ENCODE data around the gene VAMP3. TPM values are rescaled to one million over a fixed set of nuclear protein-coding genes. Genes with fewer than 3 reads are reported as not detected.
A peak's percentile ranks its signal among the peaks of the same experiment; 100 is the strongest.
"Not testable (repeated sequence)": the region's sequence is repeated elsewhere in the genome, so short reads cannot be mapped to it uniquely, and the experiment has no call there.

The VAMP3 gene
- total RNA-seq, 2 experiments from 2014 or later = 38.2 to 41.0 TPM

GRCh38 chr1:7777591-7777990 lies 6.5 kb downstream of the VAMP3 start:
- no peaks in the 10 kb centered on the region for H3K9me3 Mint-ChIP-seq
- H3K4me1 Mint-ChIP-seq = peaks cover 42% of the 10 kb centered on the region
- no peak for DNase-seq
- POLR2A ChIA-PET = no interaction called here
- CTCF ChIA-PET = no interaction called here
- no peaks in the 10 kb centered on the region for H3K27me3 Mint-ChIP-seq
- H3K36me3 Mint-ChIP-seq (ENCODE audit: low read depth) = peaks cover 53% of the 10 kb centered on the region
- H3K27ac Mint-ChIP-seq = no peak overlapping the region
- no peak overlapping the region for H3K4me3 Mint-ChIP-seq

GRCh38 chr1:7778133-7778628 lies 7.1 kb downstream of the VAMP3 start:
- H3K36me3 Mint-ChIP-seq (ENCODE audit: low read depth) = peaks cover 51% of the 10 kb centered on the region
- no peak overlapping the region for H3K4me3 Mint-ChIP-seq
- no peaks in the 10 kb centered on the region for H3K27me3 Mint-ChIP-seq
- peaks cover 41% of the 10 kb centered on the region for H3K4me1 Mint-ChIP-seq
- no peak overlapping the region for H3K27ac Mint-ChIP-seq
- ChIA-PET POLR2A (no interaction called here), CTCF (no interaction called here)
- no peak for DNase-seq
- no peaks in the 10 kb centered on the region for H3K9me3 Mint-ChIP-seq

GRCh38 chr1:7780976-7781375 lies 9.9 kb downstream of the VAMP3 start:
- Mint-ChIP-seq H3K4me3 (no peak overlapping the region), H3K27ac (no peak overlapping the region), H3K9me3 (no peaks in the 10 kb centered on the region), H3K36me3 (ENCODE audit: low read depth) (peaks cover 33% of the 10 kb centered on the region), H3K27me3 (peaks cover 3% of the 10 kb centered on the region), H3K4me1 (peaks cover 31% of the 10 kb centered on the region)
- CTCF ChIA-PET = no interaction called here
- POLR2A ChIA-PET = no interaction called here
- no peak for DNase-seq

GRCh38 chr1:7781501-7781900 lies 10.4 kb downstream of the VAMP3 start:
- Mint-ChIP-seq H3K9me3 (no peaks in the 10 kb centered on the region), H3K36me3 (ENCODE audit: low read depth) (peaks cover 31% of the 10 kb centered on the region), H3K4me3 (peak overlapping the region; percentile 10), H3K27ac (peak overlapping the region; percentile 87), H3K4me1 (peaks cover 29% of the 10 kb centered on the region), H3K27me3 (peaks cover 3% of the 10 kb centered on the region)
- CTCF ChIA-PET = no interaction called here
- POLR2A ChIA-PET = no interaction called here
- no peak for DNase-seq

DNA sequence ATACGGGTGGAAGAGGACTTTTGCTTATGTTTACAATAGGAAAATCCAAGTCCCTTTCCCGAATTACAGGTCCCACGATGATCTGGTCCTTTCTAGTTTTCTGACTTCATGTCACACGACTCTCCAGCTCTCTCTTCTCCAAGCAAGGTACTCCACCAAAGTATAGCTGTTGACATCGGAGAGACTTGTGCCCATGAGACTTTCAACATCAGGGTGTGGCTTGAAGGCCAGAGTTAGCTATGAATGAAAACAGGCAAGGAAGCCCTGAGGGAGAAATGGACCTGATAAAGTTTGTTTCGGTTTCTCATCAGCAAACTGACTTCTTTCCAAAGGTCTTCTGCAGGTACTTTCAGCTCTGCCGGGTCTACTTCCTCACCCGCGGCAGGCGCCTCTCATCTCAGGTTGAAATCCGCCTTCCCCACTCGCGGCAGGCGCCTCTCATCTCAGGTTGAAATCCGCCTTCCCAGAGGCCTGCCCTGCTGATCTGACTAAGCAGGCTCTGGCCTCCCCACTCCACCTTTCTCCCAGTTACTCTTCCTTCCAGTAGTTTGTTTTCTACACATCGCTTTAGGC lies 10.9 kb downstream of the VAMP3 start:
- Mint-ChIP-seq H3K27ac (peak overlapping the region; percentile 87), H3K9me3 (no peaks in the 10 kb centered on the region), H3K4me3 (peak overlapping the region; percentile 72), H3K27me3 (peaks cover 3% of the 10 kb centered on the region), H3K4me1 (peaks cover 29% of the 10 kb centered on the region), H3K36me3 (ENCODE audit: low read depth) (peaks cover 27% of the 10 kb centered on the region)
- DNase-seq = peak; percentile 33
- CTCF ChIA-PET = no interaction called here
- POLR2A ChIA-PET = no interaction called here

GRCh38 chr1:7783178-7783711 lies 12.1 kb downstream of the VAMP3 start:
- peaks cover 16% of the 10 kb centered on the region for H3K36me3 Mint-ChIP-seq (ENCODE audit: low read depth)
- peaks cover 3% of the 10 kb centered on the region for H3K27me3 Mint-ChIP-seq
- DNase-seq = no peak
- H3K27ac Mint-ChIP-seq = peak overlapping the region; percentile 87
- CTCF ChIA-PET = no interaction called here
- H3K4me1 Mint-ChIP-seq = peaks cover 29% of the 10 kb centered on the region
- H3K4me3 Mint-ChIP-seq = peak overlapping the region; percentile 72
- POLR2A ChIA-PET = no interaction called here
- H3K9me3 Mint-ChIP-seq = no peaks in the 10 kb centered on the region

GRCh38 chr1:7783826-7784491 lies 12.9 kb downstream of the VAMP3 start, which contains the start of gene PER3:
Gene PER3, plus strand, starts transcription at chr1:7784291. Its CDS starts 587 bp downstream, at chr1:7784878.
- Mint-ChIP-seq H3K9me3 (no peaks in the 10 kb centered on the region), H3K4me3 (peak within 1 kb of the TSS; percentile 72), H3K36me3 (ENCODE audit: low read depth) (peaks cover 13% of the 10 kb centered on the region), H3K27ac (peak within 1 kb of the TSS; percentile 87), H3K4me1 (peaks cover 29% of the 10 kb centered on the region), H3K27me3 (peaks cover 3% of the 10 kb centered on the region)
- POLR2A ChIA-PET = no interaction called here
- CTCF ChIA-PET = interaction anchor here (0.6 kb wide), 1 partner anchor 61 kb away, joined by 3 read pairs; no protein-coding TSS in a partner anchor
- DNase-seq = peak; percentile 87

DNA sequence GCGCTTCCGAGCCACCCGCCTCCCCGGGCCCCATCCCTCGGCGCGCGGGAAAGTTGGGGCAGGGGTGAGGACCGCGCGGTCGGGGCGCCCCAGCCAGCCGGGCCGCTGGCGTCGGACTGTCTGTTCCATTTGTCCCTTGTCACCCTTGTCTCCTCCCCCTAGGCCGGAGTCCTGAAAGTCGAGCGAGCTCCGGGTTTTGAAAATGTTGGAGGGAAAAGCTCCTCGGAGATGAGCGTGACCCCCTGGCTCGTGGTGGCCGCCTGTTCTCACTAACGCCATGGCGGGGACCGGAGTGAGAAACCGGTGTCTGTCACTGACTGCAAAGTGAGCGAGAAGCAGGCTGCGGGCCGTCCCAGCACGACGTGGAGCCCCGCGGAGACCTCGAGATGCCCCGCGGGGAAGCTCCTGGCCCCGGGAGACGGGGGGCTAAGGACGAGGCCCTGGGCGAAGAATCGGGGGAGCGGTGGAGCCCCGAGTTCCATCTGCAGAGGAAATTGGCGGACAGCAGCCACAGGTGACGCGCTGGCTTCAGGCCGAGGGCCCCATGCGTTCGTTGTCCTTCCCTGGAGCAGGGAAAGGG lies 13.5 kb downstream of the VAMP3 start:
- POLR2A ChIA-PET = no interaction called here
- CTCF ChIA-PET = no interaction called here
- peaks cover 2% of the 10 kb centered on the region for H3K9me3 Mint-ChIP-seq
- H3K4me1 Mint-ChIP-seq = peaks cover 29% of the 10 kb centered on the region
- peaks cover 9% of the 10 kb centered on the region for H3K36me3 Mint-ChIP-seq (ENCODE audit: low read depth)
- H3K27me3 Mint-ChIP-seq = peaks cover 3% of the 10 kb centered on the region
- no peak overlapping the region for H3K27ac Mint-ChIP-seq
- DNase-seq = no peak
- peak overlapping the region; percentile 57 for H3K4me3 Mint-ChIP-seq

- CTCF ChIA-PET = no interaction called here
- Mint-ChIP-seq H3K27me3 (peaks cover 3% of the 10 kb centered on the region), H3K36me3 (ENCODE audit: low read depth) (peaks cover 11% of the 10 kb centered on the region), H3K27ac (no peak overlapping the region), H3K4me3 (peak overlapping the region; percentile 57), H3K9me3 (peaks cover 7% of the 10 kb centered on the region), H3K4me1 (peaks cover 29% of the 10 kb centered on the region)
- DNase-seq = no peak
- POLR2A ChIA-PET = no interaction called here
Observed at GRCh38 chr1:7785108-7785507, 14.0 kb downstream of the VAMP3 start.

DNA sequence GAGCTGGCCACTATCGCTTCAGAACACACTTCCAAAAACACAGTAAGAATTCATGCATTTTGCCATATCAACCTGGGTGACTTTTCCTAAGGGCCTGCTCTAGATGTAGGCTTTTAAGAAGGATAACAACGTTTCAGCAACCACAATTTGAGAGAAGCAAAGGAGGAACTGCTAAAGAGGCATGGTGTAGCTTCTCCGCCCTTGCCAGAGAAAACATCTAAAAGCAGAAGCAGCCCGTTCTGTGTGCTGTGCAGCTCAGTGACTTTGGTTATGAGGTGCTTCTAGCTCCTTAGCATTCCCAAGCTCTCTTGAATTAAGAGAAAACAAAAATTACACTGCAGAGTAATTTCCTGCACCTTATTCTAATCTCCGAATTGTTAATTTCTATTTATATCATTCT lies 15.7 kb downstream of the VAMP3 start:
- no peak overlapping the region for H3K4me3 Mint-ChIP-seq
- H3K4me1 Mint-ChIP-seq = peaks cover 17% of the 10 kb centered on the region
- no peak overlapping the region for H3K27ac Mint-ChIP-seq
- CTCF ChIA-PET = no interaction called here
- DNase-seq = no peak
- H3K36me3 Mint-ChIP-seq (ENCODE audit: low read depth) = peaks cover 13% of the 10 kb centered on the region
- H3K9me3 Mint-ChIP-seq = peaks cover 19% of the 10 kb centered on the region
- H3K27me3 Mint-ChIP-seq = peaks cover 3% of the 10 kb centered on the region
- POLR2A ChIA-PET = no interaction called here

GRCh38 chr1:7789828-7790227 lies 18.7 kb downstream of the VAMP3 start:
- Mint-ChIP-seq H3K4me3 (no peak overlapping the region), H3K4me1 (peaks cover 4% of the 10 kb centered on the region), H3K9me3 (peaks cover 24% of the 10 kb centered on the region), H3K27ac (no peak overlapping the region), H3K27me3 (peaks cover 3% of the 10 kb centered on the region), H3K36me3 (ENCODE audit: low read depth) (peaks cover 13% of the 10 kb centered on the region)
- POLR2A ChIA-PET = no interaction called here
- no peak for DNase-seq
- CTCF ChIA-PET = no interaction called here

DNA sequence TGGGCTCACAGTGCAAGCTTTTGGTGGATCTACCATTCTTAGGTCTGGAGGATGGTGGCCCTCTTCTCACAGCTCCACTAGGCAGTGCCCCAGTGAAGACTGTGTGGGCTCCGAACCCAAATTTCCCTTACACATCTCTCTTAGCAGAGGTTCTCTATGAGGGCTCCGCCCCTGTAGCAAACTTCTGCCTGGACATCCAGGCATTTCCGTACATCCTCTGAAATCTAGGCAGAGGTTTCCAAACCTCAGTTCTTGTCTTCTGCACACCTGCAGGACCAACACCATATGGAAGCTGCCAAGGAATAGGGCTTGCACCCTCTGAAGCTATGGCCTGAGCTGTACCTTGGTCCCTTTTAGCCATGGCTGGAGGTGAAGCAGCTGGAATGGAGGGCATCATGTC lies 19.9 kb downstream of the VAMP3 start:
- H3K9me3 Mint-ChIP-seq = peaks cover 24% of the 10 kb centered on the region

DNA sequence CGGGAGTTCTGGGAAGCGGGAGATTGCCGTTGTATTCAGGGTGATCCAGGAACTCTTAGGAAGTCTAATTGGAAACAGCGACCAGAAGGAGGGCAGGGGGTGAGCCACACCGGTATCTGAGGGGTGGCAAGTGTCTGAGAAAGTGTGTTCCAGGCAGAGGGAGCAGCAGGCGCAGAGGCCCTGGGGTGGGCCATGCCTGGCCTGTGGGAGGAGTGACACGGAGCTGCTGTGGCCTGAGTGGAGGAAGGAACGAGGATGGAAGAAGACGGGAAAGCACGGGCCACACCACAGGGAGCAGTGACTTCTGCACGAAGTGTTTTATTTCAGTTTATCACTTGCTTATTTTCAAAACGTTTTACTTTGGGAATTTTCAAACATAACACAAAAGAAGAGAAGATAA lies 24.3 kb downstream of the VAMP3 start:
- CTCF ChIA-PET = no interaction called here
- POLR2A ChIA-PET = no interaction called here
- H3K4me1 Mint-ChIP-seq = no peaks in the 10 kb centered on the region
- no peak for DNase-seq
- peaks cover 14% of the 10 kb centered on the region for H3K9me3 Mint-ChIP-seq
- H3K36me3 Mint-ChIP-seq (ENCODE audit: low read depth) = peaks cover 7% of the 10 kb centered on the region
- no peak overlapping the region for H3K4me3 Mint-ChIP-seq
- H3K27me3 Mint-ChIP-seq = no peaks in the 10 kb centered on the region
- no peak overlapping the region for H3K27ac Mint-ChIP-seq

More for the DNA sequence above, 19.9 kb downstream of the VAMP3 start:
- H3K4me1 Mint-ChIP-seq, H3K4me3 Mint-ChIP-seq, CTCF ChIA-PET, H3K27ac Mint-ChIP-seq, DNase-seq, H3K27me3 Mint-ChIP-seq, POLR2A ChIA-PET: not testable (repeated sequence)
- peaks cover 13% of the 10 kb centered on the region for H3K36me3 Mint-ChIP-seq (ENCODE audit: low read depth)

Data from activated CD4-positive, alpha-beta T cell treated with anti-CD3 and anti-CD28 coated beads, Interleukin-2, amount 10 ng/mL, durations not matched to agents 7 days and 5 days (primary cell).